Brain microvascular endothelial cell (primary cell): ENCODE measurements around the gene CDK14.

Source experiments
- DNase-seq: peaks from one replicate; pipeline ENCODE4 v3.0.0-alpha.2; 2020
- H3K27ac ChIP-seq: fragments of 250-450 bp; sonication (Bioruptor Pico); 2 replicates; pipeline ENCODE4 v1.5.1; 2020; ENCODE audit warnings: mild to moderate bottlenecking, moderate library complexity
- H3K27me3 ChIP-seq: fragments of 250-450 bp; sonication (Bioruptor Pico); replicated peaks from 2 replicates; pipeline ENCODE4 v1.5.1; 2020; ENCODE audit warnings: mild to moderate bottlenecking
- H3K36me3 ChIP-seq: fragments of 250-450 bp; sonication (Bioruptor Pico); replicated peaks from 2 replicates; pipeline ENCODE4 v1.5.1; 2020; ENCODE audit warnings: mild to moderate bottlenecking
- H3K4me3 ChIP-seq: 2 replicates; pipeline ENCODE4 v1.5.1; 2011; ENCODE audit warnings: low read depth, mild to moderate bottlenecking, control low read depth, low read length, moderate library complexity
- in situ Hi-C: cut with HindIII; loops from 2 replicates; pipeline ENCODE4 v1.10.0; 2017; ENCODE audit warnings: low sequenced_read_pairs, low pct_ligation_motif_present
- TF ChIP-seq, protein P1 (sequence below): IDR thresholded peaks from 2 replicates; pipeline ENCODE4 v1.5.1; 2011; ENCODE audit warnings: low read depth, mild to moderate bottlenecking, moderate library complexity, low read length, control low read depth, inconsistent platforms; ENCODE audit errors: missing control alignments

Gene CDK14

GRCh38 chr7:91047636-91048035 lies 451.5 kb downstream of the CDK14 start:
- DNase-seq: no peak
- Histone ChIP-seq H3K27ac (no peak overlapping the region), H3K27me3 (no peaks in the 10 kb centered on the region), H3K4me3 (no peak overlapping the region), H3K36me3 (no peaks in the 10 kb centered on the region)
- TF ChIP-seq, protein P1, sequence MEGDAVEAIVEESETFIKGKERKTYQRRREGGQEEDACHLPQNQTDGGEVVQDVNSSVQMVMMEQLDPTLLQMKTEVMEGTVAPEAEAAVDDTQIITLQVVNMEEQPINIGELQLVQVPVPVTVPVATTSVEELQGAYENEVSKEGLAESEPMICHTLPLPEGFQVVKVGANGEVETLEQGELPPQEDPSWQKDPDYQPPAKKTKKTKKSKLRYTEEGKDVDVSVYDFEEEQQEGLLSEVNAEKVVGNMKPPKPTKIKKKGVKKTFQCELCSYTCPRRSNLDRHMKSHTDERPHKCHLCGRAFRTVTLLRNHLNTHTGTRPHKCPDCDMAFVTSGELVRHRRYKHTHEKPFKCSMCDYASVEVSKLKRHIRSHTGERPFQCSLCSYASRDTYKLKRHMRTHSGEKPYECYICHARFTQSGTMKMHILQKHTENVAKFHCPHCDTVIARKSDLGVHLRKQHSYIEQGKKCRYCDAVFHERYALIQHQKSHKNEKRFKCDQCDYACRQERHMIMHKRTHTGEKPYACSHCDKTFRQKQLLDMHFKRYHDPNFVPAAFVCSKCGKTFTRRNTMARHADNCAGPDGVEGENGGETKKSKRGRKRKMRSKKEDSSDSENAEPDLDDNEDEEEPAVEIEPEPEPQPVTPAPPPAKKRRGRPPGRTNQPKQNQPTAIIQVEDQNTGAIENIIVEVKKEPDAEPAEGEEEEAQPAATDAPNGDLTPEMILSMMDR: no peak
- in situ Hi-C loops: no loop called here

DNA sequence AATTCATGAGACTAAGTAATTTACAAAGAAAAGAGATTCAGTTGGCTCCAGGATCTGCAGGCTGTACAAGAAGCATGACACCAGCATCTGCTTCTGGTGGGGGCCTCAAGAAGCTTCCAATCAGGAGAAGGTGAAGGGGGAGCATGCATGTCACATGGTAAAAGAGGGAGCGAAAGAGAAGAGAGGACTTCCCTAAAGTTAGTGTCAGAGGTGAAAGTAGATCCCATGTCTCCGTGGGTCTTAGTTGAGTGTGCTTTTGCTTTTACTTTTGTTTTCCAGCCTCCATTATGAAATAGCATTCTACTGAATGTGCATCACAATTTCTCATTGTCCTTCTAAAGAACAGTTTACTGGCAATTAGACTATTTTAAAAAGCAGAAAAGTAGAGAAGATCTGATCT lies 454.6 kb downstream of the CDK14 start:
- Histone ChIP-seq H3K27ac (no peak overlapping the region), H3K27me3 (no peaks in the 10 kb centered on the region), H3K36me3 (no peaks in the 10 kb centered on the region), H3K4me3 (no peak overlapping the region)
- in situ Hi-C loops: no loop called here
- DNase-seq: no peak
- TF ChIP-seq, protein P1: no peak

- H3K27ac ChIP-seq: no peak overlapping the region
- no peak for DNase-seq
- TF ChIP-seq, protein P1: no peak
- no peak overlapping the region for H3K4me3 ChIP-seq
- in situ Hi-C loops: no loop called here
- H3K36me3 ChIP-seq: no peaks in the 10 kb centered on the region
- no peaks in the 10 kb centered on the region for H3K27me3 ChIP-seq
These were observed 455.8 kb downstream of the CDK14 start for GRCh38 chr7:91051966-91052365.

- no peak overlapping the region for H3K4me3 ChIP-seq
- no peak for DNase-seq
- no peaks in the 10 kb centered on the region for H3K36me3 ChIP-seq
- H3K27ac ChIP-seq: no peak overlapping the region
- TF ChIP-seq, protein P1: no peak
- no peaks in the 10 kb centered on the region for H3K27me3 ChIP-seq
- in situ Hi-C loops: no loop called here
These were observed 458.3 kb downstream of the CDK14 start for GRCh38 chr7:91054374-91054773.

DNA sequence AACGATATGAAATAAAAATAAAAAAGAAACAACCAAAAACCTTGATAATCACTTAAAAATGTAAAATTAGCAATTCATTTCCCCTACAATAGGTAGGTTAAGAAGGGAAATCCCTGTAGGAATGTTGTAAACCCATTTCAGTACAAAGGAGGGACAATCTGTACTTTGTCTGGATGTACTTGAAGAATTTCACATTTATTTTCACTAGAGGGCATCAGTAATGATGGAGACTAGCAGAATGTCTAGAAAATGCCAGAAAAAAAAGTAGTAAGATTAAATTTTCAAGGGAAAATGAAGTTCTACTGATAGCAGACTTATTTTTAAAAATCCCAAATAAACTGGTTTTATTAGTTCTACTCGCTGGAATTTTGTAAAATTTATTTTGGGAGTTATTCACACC lies 459.1 kb downstream of the CDK14 start:
- Histone ChIP-seq H3K4me3 (no peak overlapping the region), H3K36me3 (no peaks in the 10 kb centered on the region), H3K27ac (no peak overlapping the region), H3K27me3 (no peaks in the 10 kb centered on the region)
- TF ChIP-seq, protein P1: no peak
- in situ Hi-C loops: no loop called here
- DNase-seq: no peak

DNA sequence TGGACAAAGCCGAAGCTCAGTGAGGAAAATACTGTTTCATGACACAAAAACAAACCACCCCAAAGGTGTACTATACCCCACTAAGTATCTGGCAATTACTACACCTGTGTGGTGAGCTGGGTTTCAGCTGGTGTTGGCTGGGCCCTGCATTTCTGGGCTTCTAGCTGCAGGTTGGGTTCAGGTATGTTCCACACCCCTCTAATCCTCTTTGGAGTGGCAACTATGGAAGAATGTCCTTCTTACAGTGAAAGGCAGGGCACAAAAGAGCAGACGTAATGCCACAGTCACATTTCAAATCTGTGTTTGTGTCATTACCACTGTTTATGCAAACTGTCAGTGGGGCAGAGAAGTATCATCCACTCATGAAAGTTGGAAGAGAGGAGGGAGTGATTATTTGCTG lies 466.6 kb downstream of the CDK14 start:
- H3K27me3 ChIP-seq: no peaks in the 10 kb centered on the region
- TF ChIP-seq, protein P1: no peak
- H3K27ac ChIP-seq: no peak overlapping the region
- DNase-seq: no peak
- in situ Hi-C loops: no loop called here
- no peak overlapping the region for H3K4me3 ChIP-seq
- no peaks in the 10 kb centered on the region for H3K36me3 ChIP-seq
